ENCODE results near the gene PLCZ1. TPM values are rescaled to one million over a fixed set of nuclear protein-coding genes. Genes with fewer than 3 reads are reported as not detected.

PLCZ1 gene
- total and polyA plus RNA-seq, 7 donors, result not detected

GRCh38 chr12:18676996-18677588, 60.7 kb downstream of the PLCZ1 start:
- no peak overlapping the region for H3K27ac ChIP-seq
- H3K36me3 ChIP-seq, result no peaks in the 10 kb centered on the region
- H3K9me3 ChIP-seq, result no peaks in the 10 kb centered on the region
- intact Hi-C loops (cut with DNase I), result no loop called here
- no peaks in the 10 kb centered on the region for H3K27me3 ChIP-seq
- no peak for DNase-seq
- 78 to 86% methylated on average over 5 of the region's 5 CpGs for WGBS, 2 donors
- TF ChIP-seq POLR2A (IDR thresholded peaks at IDR 0.05) (no peak), POLR2AphosphoS5 (IDR thresholded peaks at IDR 0.05) (no peak), CTCF (IDR thresholded peaks at IDR 0.05) (no peak), EP300 (IDR thresholded peaks at IDR 0.05) (no peak)
- H3K4me3 ChIP-seq, result no peak overlapping the region
- H3K4me1 ChIP-seq, result peaks cover 0 to 4% (median 0%) of the 10 kb centered on the region in 4 donors

- intact Hi-C loops (cut with DNase I), result no loop called here
These were observed 61.7 kb downstream of the PLCZ1 start for GRCh38 chr12:18676141-18676540.

GRCh38 chr12:18658829-18659228, 79.0 kb downstream of the PLCZ1 start:
- intact Hi-C loops (cut with DNase I), result no loop called here
- Histone ChIP-seq H3K36me3 (no peaks in the 10 kb centered on the region), H3K4me1 (no peaks in the 10 kb centered on the region), H3K9me3 (peaks cover 0 to 7% (median 0%) of the 10 kb centered on the region in 4 donors), H3K4me3 (no peak overlapping the region), H3K27me3 (no peaks in the 10 kb centered on the region), H3K27ac (no peak overlapping the region)
- TF ChIP-seq POLR2A (IDR thresholded peaks at IDR 0.05) (no peak), EP300 (IDR thresholded peaks at IDR 0.05) (no peak), CTCF (IDR thresholded peaks at IDR 0.05) (no peak), POLR2AphosphoS5 (IDR thresholded peaks at IDR 0.05) (no peak)
- DNase-seq, result no peak

More at GRCh38 chr12:18676141-18676540, 61.7 kb downstream of the PLCZ1 start:
- H3K36me3 ChIP-seq, result no peaks in the 10 kb centered on the region
- no peak overlapping the region for H3K4me3 ChIP-seq
- no peak for DNase-seq
- no peak overlapping the region for H3K27ac ChIP-seq
- TF ChIP-seq CTCF (IDR thresholded peaks at IDR 0.05) (no peak), POLR2AphosphoS5 (IDR thresholded peaks at IDR 0.05) (no peak), POLR2A (IDR thresholded peaks at IDR 0.05) (no peak), EP300 (IDR thresholded peaks at IDR 0.05) (no peak)
- H3K9me3 ChIP-seq, result no peaks in the 10 kb centered on the region
- no peaks in the 10 kb centered on the region for H3K27me3 ChIP-seq
- peaks cover 0 to 4% (median 0%) of the 10 kb centered on the region in 4 donors for H3K4me1 ChIP-seq

GRCh38 chr12:18658179-18658578, 79.6 kb downstream of the PLCZ1 start:
- Histone ChIP-seq H3K27ac (no peak overlapping the region), H3K4me3 (no peak overlapping the region), H3K36me3 (no peaks in the 10 kb centered on the region), H3K4me1 (no peaks in the 10 kb centered on the region), H3K9me3 (peaks cover 0 to 7% (median 0%) of the 10 kb centered on the region in 4 donors), H3K27me3 (no peaks in the 10 kb centered on the region)
- intact Hi-C loops (cut with DNase I), result no loop called here
- WGBS, 2 donors, result 71 to 72% methylated on average over 2 of the region's 2 CpGs
- no peak for TF ChIP-seq CTCF (IDR thresholded peaks at IDR 0.05)
- TF ChIP-seq POLR2AphosphoS5 (IDR thresholded peaks at IDR 0.05), result no peak
- no peak for TF ChIP-seq POLR2A (IDR thresholded peaks at IDR 0.05)
- TF ChIP-seq EP300 (IDR thresholded peaks at IDR 0.05), result no peak
- DNase-seq, result no peak

- peaks cover 0 to under 1% (median 0%) of the 10 kb centered on the region in 4 donors for H3K9me3 ChIP-seq
- TF ChIP-seq CTCF (IDR thresholded peaks at IDR 0.05), result no peak
- TF ChIP-seq POLR2A (IDR thresholded peaks at IDR 0.05), result no peak
- TF ChIP-seq EP300 (IDR thresholded peaks at IDR 0.05), result no peak
- no peak for TF ChIP-seq POLR2AphosphoS5 (IDR thresholded peaks at IDR 0.05)
- no peaks in the 10 kb centered on the region for H3K27me3 ChIP-seq
- no peak overlapping the region for H3K27ac ChIP-seq
- no peaks in the 10 kb centered on the region for H3K36me3 ChIP-seq
- no peaks in the 10 kb centered on the region for H3K4me1 ChIP-seq
- intact Hi-C loops (cut with DNase I), result no loop called here
- DNase-seq, result no peak
- WGBS, 2 donors, result 63 to 76% methylated on average over 4 of the region's 4 CpGs
- H3K4me3 ChIP-seq, result no peak overlapping the region
These were observed 82.5 kb downstream of the PLCZ1 start for GRCh38 chr12:18655351-18655750.
